Measurements from ENCODE around the gene FGF13.
A peak's percentile ranks its signal among the peaks of the same experiment; 100 is the strongest.

The FGF13 gene

GRCh38 chrX:138711399-138712347 lies at the start of gene FGF13:
Gene FGF13 (minus strand): TSS chrX:138711717. CDS start chrX:138711003, 714 bp downstream.
- no peak for DNase-seq

GRCh38 chrX:138759217-138759943 lies 47.9 kb upstream of the FGF13 start:
- no peak for DNase-seq

GRCh38 chrX:138756234-138756633 lies 44.7 kb upstream of the FGF13 start:
- no peak for DNase-seq

GRCh38 chrX:138754861-138755260 lies 43.3 kb upstream of the FGF13 start:
- DNase-seq = no peak

- DNase-seq = no peak
Observed at GRCh38 chrX:138748480-138748879, 37.0 kb upstream of the FGF13 start.

GRCh38 chrX:138745196-138745595 lies 33.7 kb upstream of the FGF13 start:
- peak in 1 of 2 experiments; percentile 2 for DNase-seq

- DNase-seq = no peak
Observed at GRCh38 chrX:138742217-138742616, 30.7 kb upstream of the FGF13 start.

- DNase-seq = no peak
Observed at GRCh38 chrX:138740341-138740740, 28.8 kb upstream of the FGF13 start.

GRCh38 chrX:138723301-138723700 lies 11.8 kb upstream of the FGF13 start:
- no peak for DNase-seq

GRCh38 chrX:138719396-138719795 lies 7.9 kb upstream of the FGF13 start:
- no peak for DNase-seq

- no peak for DNase-seq
Observed at GRCh38 chrX:138718941-138719340, 7.4 kb upstream of the FGF13 start.

- DNase-seq = no peak
Observed at GRCh38 chrX:138710866-138711341, 613 bp downstream of the FGF13 start.

- no peak for DNase-seq
Observed at GRCh38 chrX:138709886-138710791, 1.4 kb downstream of the FGF13 start.

GRCh38 chrX:138708268-138708667 lies 3.2 kb downstream of the FGF13 start:
- DNase-seq = no peak

- DNase-seq = no peak
Observed at GRCh38 chrX:138704596-138704995, 6.9 kb downstream of the FGF13 start.

GRCh38 chrX:138704101-138704500 lies 7.4 kb downstream of the FGF13 start:
- no peak for DNase-seq

- no peak for DNase-seq
Observed at GRCh38 chrX:138692591-138692990, 18.9 kb downstream of the FGF13 start.

GRCh38 chrX:138691186-138691585 lies 20.3 kb downstream of the FGF13 start:
- no peak for DNase-seq

GRCh38 chrX:138690591-138690990 lies 20.9 kb downstream of the FGF13 start:
- DNase-seq = no peak

- DNase-seq = no peak
Observed at GRCh38 chrX:138683600-138683999, 27.9 kb downstream of the FGF13 start.

- no peak for DNase-seq
Observed at GRCh38 chrX:138669693-138670092, 41.8 kb downstream of the FGF13 start.

- DNase-seq = no peak
Observed at GRCh38 chrX:138664466-138664865, 47.1 kb downstream of the FGF13 start.

GRCh38 chrX:138664016-138664415 lies 47.5 kb downstream of the FGF13 start:
- DNase-seq = no peak

Measured in SHP77 (cell line).